RWPE1 (cell line): ENCODE data around the gene KATNA1.
"Not testable (repeated sequence)": the region's sequence is repeated elsewhere in the genome, so short reads cannot be mapped to it uniquely, and the experiment has no call there.

Experiments used
- CTCF ChIA-PET: fragments of 350-600 bp; sonication (Branson Sonifier 250); formaldehyde crosslinking; extraction: SDS; loops from one replicate; lab custom pipeline; 2021; lab: Yijun Ruan, JAX
- POLR2A ChIA-PET: fragments of 400-600 bp; formaldehyde crosslinking; extraction: SDS; loops from one replicate; lab custom pipeline; 2020; ENCODE audit warnings: antibody characterized with exemption; ENCODE audit not compliant: low non-redundant PET; lab: Yijun Ruan, JAX
- DNase-seq: peaks from one replicate; pipeline ENCODE4 v3.0.0; 2012; ENCODE audit warnings: low spot score
- H3K27ac ChIP-seq: fragments of 450-650 bp; 2 replicates; pipeline ENCODE4 v1.5.1; 2017
- CTCF ChIP-seq: fragments of 450-650 bp; conservative IDR thresholded peaks from 2 replicates; pipeline ENCODE4 v1.5.1; 2017; ENCODE audit warnings: low read depth, mild to moderate bottlenecking

KATNA1 gene

GRCh38 chr6:149683256-149683859, 34.8 kb upstream of the KATNA1 start:
- DNase-seq: no peak
- no peak for TF ChIP-seq CTCF
- POLR2A ChIA-PET: no interaction called here
- CTCF ChIA-PET: interaction anchor here (0.6 kb wide), 1 partner anchor 64 kb away, joined by 3 read pairs; no protein-coding TSS in a partner anchor
- H3K27ac ChIP-seq: no peak overlapping the region

GRCh38 chr6:149681845-149682244, 33.3 kb upstream of the KATNA1 start:
- POLR2A ChIA-PET, DNase-seq, CTCF ChIA-PET, H3K27ac ChIP-seq: not testable (repeated sequence)

- ChIA-PET CTCF (no interaction called here), POLR2A (no interaction called here)
- H3K27ac ChIP-seq: no peak overlapping the region
- DNase-seq: no peak
- TF ChIP-seq CTCF: no peak
Measured at GRCh38 chr6:149681209-149681608, 32.7 kb upstream of the KATNA1 start.

GRCh38 chr6:149680503-149680902, 32.0 kb upstream of the KATNA1 start:
- H3K27ac ChIP-seq: no peak overlapping the region
- no peak for DNase-seq
- ChIA-PET POLR2A (interaction anchor here (0.6 kb wide), 1 partner anchor 113 kb away, joined by 3 read pairs; no protein-coding TSS in a partner anchor), CTCF (interaction anchor here (0.7 kb wide), 1 partner anchor 93 kb away, joined by 4 read pairs; no protein-coding TSS in a partner anchor)
- TF ChIP-seq CTCF: no peak

- H3K27ac ChIP-seq, DNase-seq, POLR2A ChIA-PET, CTCF ChIA-PET: not testable (repeated sequence)
Measured at GRCh38 chr6:149672265-149672664, 23.8 kb upstream of the KATNA1 start.

GRCh38 chr6:149660028-149660427, 11.5 kb upstream of the KATNA1 start:
- H3K27ac ChIP-seq: no peak overlapping the region
- ChIA-PET CTCF (interaction anchor here (0.7 to 1.0 kb wide), 2 partner anchors 12 to 45 kb away, joined by 3 to 4 read pairs; no protein-coding TSS in a partner anchor), POLR2A (interaction anchor here (0.6 kb wide), 1 partner anchor 95 kb away, joined by 10 read pairs; no protein-coding TSS in a partner anchor)
- no peak for DNase-seq
- no peak for TF ChIP-seq CTCF

GRCh38 chr6:149657441-149657840, 8.9 kb upstream of the KATNA1 start:
- CTCF ChIA-PET: interaction anchor here (0.7 kb wide), 1 partner anchor 49 kb away, joined by 3 read pairs; no protein-coding TSS in a partner anchor
- H3K27ac ChIP-seq: no peak overlapping the region
- DNase-seq: no peak
- TF ChIP-seq CTCF: no peak
- POLR2A ChIA-PET: no interaction called here
